Bronchial epithelial cell (primary cell): ENCODE measurements around the gene JMY. TPM values are rescaled to one million over a fixed set of nuclear protein-coding genes. Genes with fewer than 3 reads are reported as not detected.

Experiments
- DNase-seq: peaks from one replicate; pipeline ENCODE4 v3.0.0-alpha.2; 2010; ENCODE audit warnings: low read depth
- FAIRE-seq: peaks from 2 replicates; lab custom pipeline; 2011; peaks lifted over from hg19 to GRCh38; lab: Jason Lieb, UNC
- H3K27me3 ChIP-seq: 2 replicates; pipeline ENCODE4 v1.5.1; 2011; ENCODE audit warnings: low read length; ENCODE audit not compliant: control insufficient read depth, insufficient read depth
- H3K36me3 ChIP-seq: 2 replicates; pipeline ENCODE4 v1.5.1; 2011; ENCODE audit warnings: low read length; ENCODE audit not compliant: control insufficient read depth, insufficient read depth
- H3K4me3 ChIP-seq: 2 replicates; pipeline ENCODE4 v1.5.1; 2011; ENCODE audit warnings: mild to moderate bottlenecking, low read depth, low read length, control low read depth
- total RNA-seq: library from RNA; depleted of rRNA; stranded (reverse); fragments of >200 nt; gene quantifications from 2 replicates; pipeline ENCODE4 v1.2.1, GENCODE V29; 2014
- TF ChIP-seq, protein P1 (sequence below): IDR thresholded peaks from 2 replicates; pipeline ENCODE4 v1.5.1; 2011; ENCODE audit warnings: mild to moderate bottlenecking, moderate library complexity, low read length, control low read depth, inconsistent platforms; ENCODE audit not compliant: insufficient read depth, severe bottlenecking

JMY gene
- total RNA-seq, 1 donor from 2014 or later = 14.5 TPM

DNA sequence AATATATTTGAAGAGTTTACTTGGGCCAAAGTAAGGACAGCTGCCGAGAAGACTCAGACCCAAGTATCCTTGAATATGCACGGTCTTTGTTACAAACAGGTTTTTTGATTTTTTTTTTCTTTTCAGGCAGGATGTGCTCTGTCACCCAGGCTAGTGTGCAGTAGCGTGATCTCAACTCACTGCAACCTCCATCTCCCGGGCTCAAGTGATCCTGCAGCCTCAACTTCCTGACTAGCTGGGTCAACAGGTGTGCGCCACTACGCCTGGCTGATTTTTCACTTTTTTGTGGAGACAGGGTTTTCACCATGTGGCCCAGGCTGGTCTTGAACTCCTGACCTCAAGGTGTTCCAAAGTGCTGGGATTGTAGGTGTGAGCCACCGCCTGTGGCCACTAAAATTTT lies 27.4 kb downstream of the JMY start:
- DNase-seq = no peak
- no peak overlapping the region for H3K4me3 ChIP-seq
- no peaks in the 10 kb centered on the region for H3K36me3 ChIP-seq
- TF ChIP-seq, protein P1, sequence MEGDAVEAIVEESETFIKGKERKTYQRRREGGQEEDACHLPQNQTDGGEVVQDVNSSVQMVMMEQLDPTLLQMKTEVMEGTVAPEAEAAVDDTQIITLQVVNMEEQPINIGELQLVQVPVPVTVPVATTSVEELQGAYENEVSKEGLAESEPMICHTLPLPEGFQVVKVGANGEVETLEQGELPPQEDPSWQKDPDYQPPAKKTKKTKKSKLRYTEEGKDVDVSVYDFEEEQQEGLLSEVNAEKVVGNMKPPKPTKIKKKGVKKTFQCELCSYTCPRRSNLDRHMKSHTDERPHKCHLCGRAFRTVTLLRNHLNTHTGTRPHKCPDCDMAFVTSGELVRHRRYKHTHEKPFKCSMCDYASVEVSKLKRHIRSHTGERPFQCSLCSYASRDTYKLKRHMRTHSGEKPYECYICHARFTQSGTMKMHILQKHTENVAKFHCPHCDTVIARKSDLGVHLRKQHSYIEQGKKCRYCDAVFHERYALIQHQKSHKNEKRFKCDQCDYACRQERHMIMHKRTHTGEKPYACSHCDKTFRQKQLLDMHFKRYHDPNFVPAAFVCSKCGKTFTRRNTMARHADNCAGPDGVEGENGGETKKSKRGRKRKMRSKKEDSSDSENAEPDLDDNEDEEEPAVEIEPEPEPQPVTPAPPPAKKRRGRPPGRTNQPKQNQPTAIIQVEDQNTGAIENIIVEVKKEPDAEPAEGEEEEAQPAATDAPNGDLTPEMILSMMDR = no peak
- no peak for FAIRE-seq
- H3K27me3 ChIP-seq = no peaks in the 10 kb centered on the region

DNA sequence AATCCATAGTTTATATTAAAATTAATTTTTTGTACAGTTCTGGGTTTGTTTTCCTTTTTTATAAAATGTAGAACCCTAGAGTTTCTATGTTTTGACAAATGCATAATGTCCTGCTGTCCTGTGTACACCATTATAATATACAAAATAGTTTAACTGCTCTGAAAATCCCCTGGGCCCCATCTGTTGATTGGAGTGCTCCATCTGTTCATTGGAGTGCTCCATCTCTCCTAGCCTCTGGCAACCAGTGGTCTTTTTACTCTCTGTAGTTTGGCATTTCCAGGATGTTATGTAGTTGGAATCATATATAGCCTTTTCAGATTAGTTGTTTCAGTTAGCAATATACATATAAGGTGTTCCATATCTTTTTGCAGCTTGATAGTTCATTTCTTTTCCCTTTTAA lies 31.2 kb downstream of the JMY start:
- Histone ChIP-seq H3K27me3 (no peaks in the 10 kb centered on the region), H3K36me3 (no peaks in the 10 kb centered on the region), H3K4me3 (no peak overlapping the region)
- TF ChIP-seq, protein P1 = no peak
- FAIRE-seq = no peak
- no peak for DNase-seq

DNA sequence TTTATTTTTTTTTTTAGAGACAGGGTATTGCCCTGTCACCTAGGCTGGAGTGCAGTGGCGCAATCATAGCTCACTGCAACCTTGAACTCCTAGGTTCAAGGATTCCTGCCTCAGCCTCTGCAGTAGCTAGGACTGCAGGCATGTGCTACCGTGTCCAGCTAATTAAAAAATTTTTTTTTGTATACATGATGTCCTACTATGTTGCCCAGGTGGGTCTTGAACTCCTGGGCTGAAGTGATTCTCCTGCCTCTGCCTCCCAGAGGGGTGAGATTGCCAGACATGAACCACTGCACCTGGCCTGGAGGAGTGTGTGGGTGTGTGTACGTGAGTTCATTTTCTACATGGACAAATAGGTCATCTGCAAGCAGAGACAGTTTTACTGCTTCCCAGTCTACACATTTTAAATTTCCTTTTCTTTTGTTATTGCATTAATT lies 33.8 kb downstream of the JMY start:
- FAIRE-seq = no peak
- no peak for DNase-seq
- no peaks in the 10 kb centered on the region for H3K36me3 ChIP-seq
- H3K27me3 ChIP-seq = no peaks in the 10 kb centered on the region
- TF ChIP-seq, protein P1 = no peak
- no peak overlapping the region for H3K4me3 ChIP-seq

DNA sequence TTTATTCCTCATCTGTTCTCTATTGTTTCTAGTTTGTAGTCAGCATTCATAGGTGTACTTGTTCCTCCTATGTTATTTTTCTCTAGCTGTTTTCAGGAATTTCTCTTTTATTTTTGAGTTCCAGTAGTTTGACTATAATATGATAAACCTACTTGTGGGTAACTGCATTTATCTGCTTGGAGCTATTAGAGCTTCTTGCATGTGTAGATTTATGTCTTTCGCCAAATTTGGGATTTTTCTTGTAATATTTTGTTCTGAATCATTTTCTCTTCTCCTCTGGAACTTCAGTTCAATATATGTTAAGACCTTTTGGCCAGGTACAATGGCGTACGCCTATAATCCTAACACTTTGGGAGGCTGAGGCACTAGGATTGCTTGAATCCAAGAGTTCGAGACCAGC lies 37.4 kb downstream of the JMY start:
- no peak for DNase-seq
- no peaks in the 10 kb centered on the region for H3K27me3 ChIP-seq
- H3K4me3 ChIP-seq = no peak overlapping the region
- no peak for FAIRE-seq
- TF ChIP-seq, protein P1 = no peak
- H3K36me3 ChIP-seq = peaks cover 1% of the 10 kb centered on the region

DNA sequence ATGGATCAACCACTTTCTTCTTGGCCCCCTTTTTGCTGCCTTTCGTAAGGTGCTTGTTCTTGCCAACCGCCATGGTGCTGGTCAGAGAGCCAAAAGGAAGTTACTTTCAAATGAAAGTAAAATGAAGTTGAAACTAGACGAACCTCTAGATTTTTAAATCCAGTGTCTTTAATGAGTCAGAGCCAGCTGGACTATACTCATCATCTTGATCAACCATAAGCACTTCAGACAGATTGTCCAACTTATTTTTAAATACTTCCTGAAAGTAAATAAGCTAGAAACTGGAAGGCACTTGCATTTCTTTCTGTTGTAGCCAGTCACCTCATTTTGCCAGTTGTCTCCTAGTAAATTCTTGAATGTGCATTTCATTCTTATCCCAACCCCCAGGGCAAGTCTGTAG lies 48.9 kb downstream of the JMY start:
- Histone ChIP-seq H3K27me3 (no peaks in the 10 kb centered on the region), H3K4me3 (no peak overlapping the region), H3K36me3 (no peaks in the 10 kb centered on the region)
- FAIRE-seq = no peak
- no peak for DNase-seq
- TF ChIP-seq, protein P1 = no peak

DNA sequence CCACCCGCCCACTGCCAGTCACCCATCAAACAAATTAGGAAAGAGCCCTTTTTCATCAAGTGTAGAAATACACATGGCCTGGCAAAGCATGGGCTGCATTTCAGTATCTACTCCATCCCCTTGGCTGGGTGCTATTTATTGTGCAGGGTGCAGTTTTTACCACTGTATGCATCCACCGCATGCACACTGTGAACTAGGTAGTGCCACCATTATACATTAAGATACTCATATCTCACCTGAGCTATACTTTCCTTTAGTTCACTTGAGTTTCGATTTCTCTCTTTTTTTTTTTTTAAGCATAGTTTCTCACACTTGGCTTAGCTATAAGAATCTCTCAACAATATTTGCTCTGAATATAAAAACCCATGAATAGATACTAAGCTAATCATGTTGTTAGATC lies 49.4 kb downstream of the JMY start:
- TF ChIP-seq, protein P1 = no peak
- DNase-seq = no peak
- H3K36me3 ChIP-seq = no peaks in the 10 kb centered on the region
- FAIRE-seq = no peak
- no peaks in the 10 kb centered on the region for H3K27me3 ChIP-seq
- H3K4me3 ChIP-seq = no peak overlapping the region
